Measurements from ENCODE around the gene KRTAP12-2. TPM values are rescaled to one million over a fixed set of nuclear protein-coding genes. Genes with fewer than 3 reads are reported as not detected.
"Not testable (repeated sequence)": the region's sequence is repeated elsewhere in the genome, so short reads cannot be mapped to it uniquely, and the experiment has no call there.

The KRTAP12-2 gene
- total and polyA plus RNA-seq, 3 donors from 2014 or later = 0.79 TPM; not detected in 2

DNA sequence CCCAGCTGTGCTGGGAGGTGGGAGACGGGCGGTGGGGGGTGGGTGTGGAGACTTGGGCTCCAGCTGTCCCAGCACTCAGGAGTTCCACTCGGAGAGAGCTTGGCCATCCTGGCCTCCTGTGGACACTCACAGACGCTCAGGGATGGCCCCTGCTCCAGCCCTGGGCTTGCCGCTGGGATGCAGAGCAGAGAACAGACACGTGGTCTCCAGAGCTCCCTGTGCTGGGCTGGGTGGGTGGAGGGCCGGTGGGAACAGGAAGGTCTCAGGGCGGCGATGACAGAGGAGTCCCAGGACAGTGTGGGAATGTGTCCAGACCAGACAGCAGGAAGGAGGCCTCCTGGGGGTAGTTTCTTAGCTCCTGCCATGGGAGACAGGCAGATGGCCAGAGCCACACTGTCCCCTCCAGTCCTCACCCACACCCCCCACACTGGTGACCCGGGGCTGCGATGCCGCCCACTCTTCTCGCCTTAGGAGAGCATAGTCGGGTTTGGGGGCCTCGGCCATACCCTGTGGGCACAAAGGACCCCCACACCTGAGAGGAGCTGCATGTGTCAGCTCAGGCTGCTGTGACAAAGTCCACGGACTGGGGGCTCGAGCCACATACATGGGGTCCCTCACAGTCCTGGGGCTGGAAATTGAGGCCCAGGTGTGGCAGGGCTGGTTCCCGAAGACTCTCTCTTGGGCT, 37.9 kb downstream of the KRTAP12-2 start:
- WGBS, 2 donors = 78 to 89% methylated on average over 10 to 16 of the region's 18 CpGs
- TF ChIP-seq POLR2A (IDR thresholded peaks at IDR 0.05) = no peak
- TF ChIP-seq, protein P1, sequence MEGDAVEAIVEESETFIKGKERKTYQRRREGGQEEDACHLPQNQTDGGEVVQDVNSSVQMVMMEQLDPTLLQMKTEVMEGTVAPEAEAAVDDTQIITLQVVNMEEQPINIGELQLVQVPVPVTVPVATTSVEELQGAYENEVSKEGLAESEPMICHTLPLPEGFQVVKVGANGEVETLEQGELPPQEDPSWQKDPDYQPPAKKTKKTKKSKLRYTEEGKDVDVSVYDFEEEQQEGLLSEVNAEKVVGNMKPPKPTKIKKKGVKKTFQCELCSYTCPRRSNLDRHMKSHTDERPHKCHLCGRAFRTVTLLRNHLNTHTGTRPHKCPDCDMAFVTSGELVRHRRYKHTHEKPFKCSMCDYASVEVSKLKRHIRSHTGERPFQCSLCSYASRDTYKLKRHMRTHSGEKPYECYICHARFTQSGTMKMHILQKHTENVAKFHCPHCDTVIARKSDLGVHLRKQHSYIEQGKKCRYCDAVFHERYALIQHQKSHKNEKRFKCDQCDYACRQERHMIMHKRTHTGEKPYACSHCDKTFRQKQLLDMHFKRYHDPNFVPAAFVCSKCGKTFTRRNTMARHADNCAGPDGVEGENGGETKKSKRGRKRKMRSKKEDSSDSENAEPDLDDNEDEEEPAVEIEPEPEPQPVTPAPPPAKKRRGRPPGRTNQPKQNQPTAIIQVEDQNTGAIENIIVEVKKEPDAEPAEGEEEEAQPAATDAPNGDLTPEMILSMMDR (IDR thresholded peaks at IDR 0.05) = no peak
- Histone ChIP-seq H3K4me1 (no peaks in the 10 kb centered on the region), H3K27ac (no peak overlapping the region), H3K9me3 (no peaks in the 10 kb centered on the region), H3K36me3 (ENCODE audit: low read depth, missing control alignments) (no peaks in the 10 kb centered on the region), H3K4me3 (no peak overlapping the region), H3K27me3 (no peaks in the 10 kb centered on the region)
- no peak for DNase-seq
- intact Hi-C loops (cut with DNase I; ENCODE audit: low total_unique reads) = no loop called here

DNA sequence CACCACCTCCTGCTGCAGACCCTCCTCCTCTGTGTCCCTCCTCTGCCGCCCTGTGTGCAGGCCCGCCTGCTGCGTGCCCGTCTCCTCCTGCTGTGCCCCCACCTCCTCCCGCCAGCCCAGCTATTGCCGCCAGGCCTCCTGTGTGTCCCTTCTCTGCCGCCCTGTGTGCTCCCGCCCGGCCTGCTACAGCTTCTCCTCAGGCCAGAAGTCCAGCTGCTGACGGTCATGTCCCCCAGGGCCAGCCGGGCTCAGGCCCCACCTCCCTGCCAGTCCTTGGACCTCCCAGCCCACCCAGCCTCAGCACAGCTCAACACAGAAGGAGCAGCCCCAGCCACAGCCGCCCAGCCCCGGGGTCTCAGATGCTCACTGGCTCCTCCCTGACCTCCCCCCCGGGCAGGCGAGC, 38.9 kb downstream of the KRTAP12-2 start:
- H3K9me3 ChIP-seq; H3K36me3 ChIP-seq (ENCODE audit: low read depth, missing control alignments); H3K4me3 ChIP-seq; DNase-seq; H3K27ac ChIP-seq; intact Hi-C loops (cut with DNase I; ENCODE audit: low total_unique reads); H3K27me3 ChIP-seq; H3K4me1 ChIP-seq: not testable (repeated sequence)
- 48 to 52% methylated on average over 9 to 10 of the region's 15 CpGs for whole genome bisulfite sequencing, 2 donors

DNA sequence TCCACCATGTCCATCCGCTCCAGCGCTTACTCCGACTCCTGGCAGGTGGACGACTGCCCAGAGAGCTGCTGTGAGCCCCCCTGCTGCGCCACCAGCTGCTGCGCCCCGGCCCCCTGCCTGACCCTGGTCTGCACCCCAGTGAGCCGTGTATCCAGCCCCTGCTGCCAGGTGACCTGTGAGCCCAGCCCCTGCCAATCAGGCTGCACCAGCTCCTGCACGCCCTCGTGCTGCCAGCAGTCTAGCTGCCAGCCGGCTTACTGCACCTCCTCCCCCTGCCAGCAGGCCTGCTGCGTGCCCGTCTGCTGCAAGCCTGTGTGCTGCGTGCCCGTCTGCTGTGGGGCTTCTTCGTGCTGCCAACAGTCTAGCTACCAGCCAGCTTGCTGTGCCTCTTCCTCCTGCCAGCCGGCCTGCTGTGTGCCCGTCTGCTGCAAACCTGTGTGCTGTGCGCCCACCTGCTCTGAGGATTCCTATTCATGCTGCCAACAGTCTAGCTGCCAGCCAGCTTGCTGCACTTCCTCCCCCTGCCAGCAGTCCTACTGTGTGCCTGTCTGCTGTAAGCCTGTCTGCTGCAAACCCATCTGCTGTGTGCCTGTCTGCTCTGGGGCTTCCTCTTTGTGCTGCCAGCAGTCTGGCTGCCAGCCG, 39.4 kb downstream of the KRTAP12-2 start:
- H3K4me1 ChIP-seq; H3K4me3 ChIP-seq; H3K27ac ChIP-seq; H3K36me3 ChIP-seq (ENCODE audit: low read depth, missing control alignments); DNase-seq; H3K9me3 ChIP-seq; H3K27me3 ChIP-seq; intact Hi-C loops (cut with DNase I; ENCODE audit: low total_unique reads): not testable (repeated sequence)
- 84 to 88% methylated on average over 14 to 18 of the region's 20 CpGs for WGBS, 2 donors

DNA sequence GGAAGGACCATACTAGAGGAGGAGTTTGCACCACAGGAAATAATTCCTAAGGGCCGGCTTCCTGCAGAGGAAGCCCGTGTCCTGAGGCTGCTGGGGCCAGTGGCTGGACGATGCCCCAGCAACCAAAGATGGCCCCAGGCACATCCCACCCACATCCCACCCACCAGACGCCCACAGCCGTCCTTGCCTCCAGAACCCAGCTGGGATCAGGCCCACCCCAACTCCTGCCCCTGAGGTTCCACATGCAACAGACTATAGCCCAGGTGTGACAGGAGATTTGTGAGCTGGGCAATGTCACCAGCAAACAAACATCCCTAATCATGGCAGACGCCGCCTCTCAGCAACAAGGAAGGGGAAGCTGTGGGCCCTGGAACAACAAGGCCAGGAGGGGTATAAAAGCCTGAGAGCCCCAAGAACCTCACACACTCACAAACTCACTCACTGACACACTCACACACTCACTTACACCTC, 40.0 kb downstream of the KRTAP12-2 start, which contains the start of gene KRTAP10-9:
Gene KRTAP10-9 (plus strand): TSS at position 421 of the 471 bp plus-strand sequence. CDS start 79 bp downstream, outside the sequence.
- Histone ChIP-seq H3K27me3 (no peaks in the 10 kb centered on the region), H3K36me3 (ENCODE audit: low read depth, missing control alignments) (no peaks in the 10 kb centered on the region), H3K27ac (no peak within 1 kb of the TSS), H3K4me1 (no peaks in the 10 kb centered on the region), H3K4me3 (no peak within 1 kb of the TSS), H3K9me3 (no peaks in the 10 kb centered on the region)
- WGBS, 2 donors = 44 to 68% methylated on average over 2 to 7 of the region's 7 CpGs
- no peak for TF ChIP-seq POLR2A (IDR thresholded peaks at IDR 0.05)
- TF ChIP-seq, protein P1 (IDR thresholded peaks at IDR 0.05) = no peak
- peak; percentile 2 for DNase-seq
- intact Hi-C loops (cut with DNase I; ENCODE audit: low total_unique reads) = no loop called here

DNA sequence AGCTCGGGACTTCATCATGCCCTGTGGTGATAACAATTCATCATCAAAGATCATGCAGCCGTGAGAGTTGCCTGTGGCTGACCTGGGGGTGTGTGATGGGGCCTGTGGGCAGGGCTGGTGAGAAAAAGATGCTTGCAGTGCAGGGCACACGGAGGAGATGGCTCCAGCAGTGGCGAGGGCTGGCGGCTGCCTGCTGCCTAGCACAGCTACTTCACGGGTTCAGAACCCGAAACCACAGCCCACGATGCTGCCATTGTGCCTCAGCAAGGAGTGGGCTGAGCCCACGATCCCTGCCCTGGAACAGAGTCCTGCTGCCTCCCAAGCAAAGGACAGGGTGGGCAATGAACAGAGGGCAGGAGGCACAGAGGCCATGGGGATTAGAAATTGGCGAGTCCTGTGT, 40.5 kb downstream of the KRTAP12-2 start:
- peak; percentile 4 for DNase-seq
- Histone ChIP-seq H3K4me1 (no peaks in the 10 kb centered on the region), H3K9me3 (no peaks in the 10 kb centered on the region), H3K36me3 (ENCODE audit: low read depth, missing control alignments) (no peaks in the 10 kb centered on the region), H3K4me3 (no peak overlapping the region), H3K27me3 (no peaks in the 10 kb centered on the region), H3K27ac (no peak overlapping the region)
- WGBS, 2 donors = 79 to 83% methylated on average over 10 of the region's 10 CpGs
- TF ChIP-seq, protein P1 (IDR thresholded peaks at IDR 0.05) = no peak
- TF ChIP-seq POLR2A (IDR thresholded peaks at IDR 0.05) = no peak
- intact Hi-C loops (cut with DNase I; ENCODE audit: low total_unique reads) = no loop called here
